H1 (cell line): ENCODE data around the gene NUDT10.

Experiments
- BCL11A ChIP-seq, 2 experiments: IDR thresholded peaks; one replicate each; pipeline ENCODE4 v1.6.1; 2011; ENCODE audit warnings: low read depth in 2 of 2, low read length in 2 of 2, mild to moderate bottlenecking in 2 of 2
- CREB1 ChIP-seq: IDR thresholded peaks from 2 replicates; pipeline ENCODE4 v1.6.1; 2012; ENCODE audit warnings: inconsistent platforms
- CTCF ChIP-seq, 3 experiments: IDR thresholded peaks; 1 replicate in 2 of 3; 2 replicates in 1 of 3; pipeline versions ENCODE4 v1.5.1 to v1.6.1; 2011; ENCODE audit warnings: low read length in 3 of 3, mild to moderate bottlenecking in 3 of 3, inconsistent platforms in 2 of 3, low read depth in 1 of 3, moderate library complexity in 1 of 3; ENCODE audit not compliant: insufficient read depth in 1 of 3; ENCODE audit errors: control extremely low read depth in 1 of 3
- EGR1 ChIP-seq: IDR thresholded peaks from 2 replicates; pipeline ENCODE4 v1.6.1; 2011; ENCODE audit warnings: low read depth, low read length, borderline replicate concordance
- GABPA ChIP-seq: IDR thresholded peaks from 2 replicates; pipeline ENCODE4 v1.6.1; 2011; ENCODE audit warnings: mild to moderate bottlenecking, low read length, moderate library complexity, borderline replicate concordance; ENCODE audit not compliant: insufficient read depth
- JUND ChIP-seq: IDR thresholded peaks from 2 replicates; pipeline ENCODE4 v1.6.1; 2011; ENCODE audit warnings: mild to moderate bottlenecking, improper control_type of control experiment, low read length
- POLR2AphosphoS5 ChIP-seq: IDR thresholded peaks from 2 replicates; pipeline ENCODE4 v1.6.1; 2011; ENCODE audit warnings: low read depth, low read length
- RAD21 ChIP-seq, 2 experiments: IDR thresholded peaks in 1 of 2; conservative IDR thresholded peaks in 1 of 2; 2 replicates each; pipeline ENCODE4 v1.6.1; 2011; ENCODE audit warnings: low read depth in 2 of 2, low read length in 2 of 2, improper control_type of control experiment in 1 of 2, inconsistent platforms in 1 of 2, mild to moderate bottlenecking in 1 of 2, moderate library complexity in 1 of 2
- RBBP5 ChIP-seq: IDR thresholded peaks from 2 replicates; pipeline ENCODE4 v1.7.1; 2012; ENCODE audit warnings: low read depth, mild to moderate bottlenecking, inconsistent platforms, low read length, moderate library complexity, borderline replicate concordance
- SP1 ChIP-seq: IDR thresholded peaks from 2 replicates; pipeline ENCODE4 v1.6.1; 2011; ENCODE audit warnings: low read depth, low read length
- TEAD4 ChIP-seq: IDR thresholded peaks from 2 replicates; pipeline ENCODE4 v1.6.1; 2012; ENCODE audit warnings: low read depth, low read length, inconsistent platforms, mixed read lengths

DNA sequence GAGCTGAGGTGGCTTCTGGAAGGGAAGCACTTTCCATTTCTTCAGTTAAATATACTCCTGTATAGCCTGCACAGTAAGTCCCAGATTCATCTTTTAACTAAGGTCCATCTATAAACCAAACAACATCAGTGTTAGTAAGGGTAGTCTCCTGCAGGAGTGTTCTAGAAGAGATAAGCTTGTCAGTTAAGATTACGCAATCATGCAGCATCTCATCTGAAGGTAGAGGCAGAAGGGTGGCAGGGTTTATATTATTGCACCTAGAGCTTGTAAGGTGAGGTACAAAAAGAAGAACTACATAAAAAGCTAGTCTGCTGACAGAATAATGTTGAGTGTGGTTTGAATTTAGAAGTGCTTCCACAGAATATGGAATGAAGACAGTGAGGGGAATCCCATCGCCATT is 44.0 kb downstream of the NUDT10 start:
- TF ChIP-seq EGR1 (no peak), BCL11A (IDR thresholded peaks at IDR 0.05; ENCODE audit: low read depth in 2 of 2, low read length in 2 of 2) (no peak), CTCF (IDR thresholded peaks at IDR 0.05; ENCODE audit: control extremely low read depth in 1 of 3, insufficient read depth in 1 of 3, low read depth in 1 of 3, low read length in 3 of 3) (no peak), SP1 (no peak), CREB1 (no peak), TEAD4 (no peak), RBBP5 (no peak), GABPA (no peak), POLR2AphosphoS5 (no peak), RAD21 (IDR thresholded peaks at IDR 0.05 in 1 of 2, conservative IDR thresholded peaks at IDR 0.05 in 1 of 2; ENCODE audit: low read depth in 2 of 2, low read length in 2 of 2) (no peak), JUND (no peak)
